Gastroesophageal sphincter (tissue), 3 donors: ENCODE results near the gene ZC2HC1B.

ENCODE experiments used
- EP300 ChIP-seq: sonication (generic); formaldehyde crosslinking; IDR thresholded peaks from one replicate; pipeline ENCODE4 v1.6.1; 2017; ENCODE audit warnings: antibody characterized with exemption, mild to moderate bottlenecking
- POLR2A ChIP-seq, 2 donors: fragments of 450-650 bp; IDR thresholded peaks; one replicate each; pipeline ENCODE4 v1.6.1; 2017; ENCODE audit warnings: antibody characterized with exemption in 2 of 2, mild to moderate bottlenecking in 2 of 2, moderate library complexity in 1 of 2
- POLR2AphosphoS5 ChIP-seq: sonication (generic); formaldehyde crosslinking; IDR thresholded peaks from one replicate; pipeline ENCODE4 v1.6.1; 2017; ENCODE audit warnings: antibody characterized with exemption
- TF ChIP-seq, protein P1 (sequence below), 4 experiments: fragments of 200-600 bp in 2 of 4; fragments of 450-650 bp in 2 of 4; sonication (generic) in 1 of 4; IDR thresholded peaks; one replicate each; pipeline ENCODE4 v1.5.1; 2017 to 2019; ENCODE audit warnings: antibody characterized with exemption in 4 of 4, mild to moderate bottlenecking in 2 of 4, moderate library complexity in 2 of 4

DNA sequence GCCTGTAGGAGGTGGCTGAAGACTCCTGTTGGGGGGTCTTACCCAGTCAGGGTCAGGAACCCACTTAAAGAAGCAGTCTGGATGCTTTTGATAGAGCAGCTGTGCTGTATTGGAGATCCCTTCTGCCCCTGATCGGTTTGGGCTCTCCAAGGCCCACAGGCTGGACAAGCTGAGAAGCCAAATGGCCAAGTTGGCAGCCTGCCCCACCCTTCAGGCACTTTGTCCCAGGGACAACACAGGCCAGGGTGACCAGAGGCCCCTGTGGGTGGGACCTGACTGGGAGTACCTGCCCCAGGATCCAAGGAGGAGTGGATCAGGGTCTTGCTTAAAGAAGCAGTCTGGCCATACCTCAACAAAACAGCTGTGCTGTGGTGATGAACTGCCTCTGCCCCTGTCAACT is 48.4 kb downstream of the ZC2HC1B start:
- TF ChIP-seq, protein P1, sequence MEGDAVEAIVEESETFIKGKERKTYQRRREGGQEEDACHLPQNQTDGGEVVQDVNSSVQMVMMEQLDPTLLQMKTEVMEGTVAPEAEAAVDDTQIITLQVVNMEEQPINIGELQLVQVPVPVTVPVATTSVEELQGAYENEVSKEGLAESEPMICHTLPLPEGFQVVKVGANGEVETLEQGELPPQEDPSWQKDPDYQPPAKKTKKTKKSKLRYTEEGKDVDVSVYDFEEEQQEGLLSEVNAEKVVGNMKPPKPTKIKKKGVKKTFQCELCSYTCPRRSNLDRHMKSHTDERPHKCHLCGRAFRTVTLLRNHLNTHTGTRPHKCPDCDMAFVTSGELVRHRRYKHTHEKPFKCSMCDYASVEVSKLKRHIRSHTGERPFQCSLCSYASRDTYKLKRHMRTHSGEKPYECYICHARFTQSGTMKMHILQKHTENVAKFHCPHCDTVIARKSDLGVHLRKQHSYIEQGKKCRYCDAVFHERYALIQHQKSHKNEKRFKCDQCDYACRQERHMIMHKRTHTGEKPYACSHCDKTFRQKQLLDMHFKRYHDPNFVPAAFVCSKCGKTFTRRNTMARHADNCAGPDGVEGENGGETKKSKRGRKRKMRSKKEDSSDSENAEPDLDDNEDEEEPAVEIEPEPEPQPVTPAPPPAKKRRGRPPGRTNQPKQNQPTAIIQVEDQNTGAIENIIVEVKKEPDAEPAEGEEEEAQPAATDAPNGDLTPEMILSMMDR (IDR thresholded peaks at IDR 0.05): no peak
- TF ChIP-seq POLR2A (IDR thresholded peaks at IDR 0.05): no peak
- no peak for TF ChIP-seq EP300
- no peak for TF ChIP-seq POLR2AphosphoS5
